Ovary (tissue), 9 donors: ENCODE measurements around the gene TIGAR. TPM values are rescaled to one million over a fixed set of nuclear protein-coding genes. Genes with fewer than 3 reads are reported as not detected.

ENCODE experiments used
- DNase-seq, 5 donors: peaks; one replicate each; pipeline ENCODE4 v3.0.0-alpha.2; 2019 to 2020
- H3K27ac ChIP-seq, 2 donors: fragments of 200-600 bp; one replicate each; pipeline versions ENCODE4 v1.5.1 to v1.8.0; 2019 to 2022
- H3K27me3 ChIP-seq: fragments of 200-600 bp; one replicate; pipeline ENCODE4 v1.8.0; 2022
- H3K36me3 ChIP-seq: fragments of 200-600 bp; sonication (generic); one replicate; pipeline ENCODE4 v1.5.1; 2019
- H3K4me1 ChIP-seq: one replicate; pipeline ENCODE4 v1.8.1; 2013; ENCODE audit warnings: mild to moderate bottlenecking, moderate library complexity; ENCODE audit not compliant: insufficient read depth
- H3K4me3 ChIP-seq: fragments of 200-600 bp; sonication (generic); one replicate; pipeline ENCODE4 v1.5.1; 2017
- H3K9me3 ChIP-seq, 2 donors: fragments of 200-600 bp in 1 of 2; sonication (generic) in 1 of 2; one replicate each; pipeline versions ENCODE4 v1.5.1 to v1.8.1; 2013 to 2019; ENCODE audit warnings: mild to moderate bottlenecking in 1 of 2, moderate library complexity in 1 of 2
- CTCF ChIP-seq, 3 donors: fragments of 450-650 bp in 2 of 3; fragments of 200-600 bp in 1 of 3; IDR thresholded peaks; one replicate each; pipeline versions ENCODE4 v1.5.1 to v1.8.0; 2016 to 2022; ENCODE audit warnings: antibody characterized with exemption in 3 of 3, mild to moderate bottlenecking in 1 of 3
- EP300 ChIP-seq: sonication (generic); formaldehyde crosslinking; IDR thresholded peaks from one replicate; pipeline ENCODE4 v1.6.1; 2017; ENCODE audit warnings: antibody characterized with exemption
- POLR2A ChIP-seq: fragments of 450-650 bp; IDR thresholded peaks from one replicate; pipeline ENCODE4 v1.6.1; 2017; ENCODE audit warnings: antibody characterized with exemption, mild to moderate bottlenecking, moderate library complexity
- WGBS, 3 donors: extraction: QIAGEN DNeasy Blood & Tissue Kit in 1 of 3; methylation state at CpG; one replicate each; pipeline versions ENCODE4 v1.1.5 to v1.1.7; 2013 to 2017; 5-methylcytosine and 5-hydroxymethylcytosine counted together
- intact Hi-C, 4 donors: fragments of 100-400 bp; cut with DNase I; formaldehyde crosslinking; loops; one replicate each; pipeline versions ENCODE4 v1.11.0 to v1.15.1; 2022 to 2023
- polyA plus RNA-seq, 2 donors: library from polyadenylated mRNA; stranded (reverse); fragments of 200-250 nt in 1 of 2; fragments of 350-450 nt in 1 of 2; fragmentation: Illumina TruSeq in 1 of 2; extraction: RNeasy Lipid Tissue Mini Kit (QIAGEN cat#74804) in 1 of 2; gene quantifications; one replicate each; pipeline ENCODE4 v1.2.3, GENCODE V29; 2013 to 2014
- total RNA-seq, 7 donors: library from RNA; depleted of rRNA in 2 of 7; stranded (reverse); fragments of >200 nt in 2 of 7; fragmentation: NEBNext Ultra II Directional in 3 of 7; extraction: Animal tissue kit (Norgen Biotek cat#: 25700) in 3 of 7; gene quantifications; one replicate each; pipeline versions ENCODE4 v1.1.0 to v1.2.4, GENCODE V29; 2016 to 2023
- donor health status: DM: no; HTN: no; CAD: no; lungs with moderate emphysema.
- donor health status: DM: no; HTN: no; CAD: no.
- donor health status: Bipolar disorder and iron deficiency.
- donor health status: DM: yes; HTN: yes; CAD: no.
- donor health status: DM: no; HTN: no; CAD: no.
- donor health status: DM: yes; HTN: yes; CAD: no.

TIGAR gene
- total and polyA plus RNA-seq, 9 donors: 0.36 to 10.3 (median 4.1) TPM

- no peak overlapping the region for H3K27ac ChIP-seq
- no peaks in the 10 kb centered on the region for H3K36me3 ChIP-seq
- no peaks in the 10 kb centered on the region for H3K4me1 ChIP-seq
- intact Hi-C loops: no loop called here
- DNase-seq: no peak
- 86 to 93% (median 87%) methylated on average over 13 of the region's 13 CpGs for WGBS, 3 donors
- H3K4me3 ChIP-seq: no peak overlapping the region
- TF ChIP-seq POLR2A: no peak
- no peaks in the 10 kb centered on the region for H3K9me3 ChIP-seq
- H3K27me3 ChIP-seq: no peaks in the 10 kb centered on the region
Observed at GRCh38 chr12:4297617-4298016, 23.4 kb upstream of the TIGAR start.

- TF ChIP-seq POLR2A (no peak), CTCF (IDR thresholded peaks at IDR 0.05) (no peak), EP300 (no peak)
- no peak for DNase-seq
- H3K27ac ChIP-seq: no peak overlapping the region
Observed at GRCh38 chr12:4300883-4301282, 20.1 kb upstream of the TIGAR start.

GRCh38 chr12:4301932-4302501, 19.0 kb upstream of the TIGAR start:
- TF ChIP-seq CTCF (IDR thresholded peaks at IDR 0.05) (no peak), EP300 (no peak), POLR2A (no peak)
- WGBS, 3 donors: 87 to 89% (median 87%) methylated on average over 11 of the region's 11 CpGs
- H3K27me3 ChIP-seq: no peaks in the 10 kb centered on the region
- H3K27ac ChIP-seq: no peak overlapping the region
- DNase-seq: no peak
- no peaks in the 10 kb centered on the region for H3K4me1 ChIP-seq
- H3K36me3 ChIP-seq: no peaks in the 10 kb centered on the region
- intact Hi-C loops: no loop called here
- H3K9me3 ChIP-seq: no peaks in the 10 kb centered on the region
- H3K4me3 ChIP-seq: no peak overlapping the region

More at GRCh38 chr12:4300883-4301282, 20.1 kb upstream of the TIGAR start:
- Histone ChIP-seq H3K9me3 (no peaks in the 10 kb centered on the region), H3K27me3 (no peaks in the 10 kb centered on the region), H3K4me1 (no peaks in the 10 kb centered on the region), H3K4me3 (no peak overlapping the region), H3K36me3 (no peaks in the 10 kb centered on the region)
- 77 to 85% (median 78%) methylated on average over 5 of the region's 5 CpGs for WGBS, 3 donors
- intact Hi-C loops: no loop called here

- Histone ChIP-seq H3K4me1 (no peaks in the 10 kb centered on the region), H3K4me3 (no peak overlapping the region), H3K27ac (no peak overlapping the region), H3K36me3 (no peaks in the 10 kb centered on the region), H3K9me3 (no peaks in the 10 kb centered on the region), H3K27me3 (no peaks in the 10 kb centered on the region)
- intact Hi-C loops: no loop called here
- DNase-seq: no peak
- WGBS, 3 donors: 75 to 84% (median 78%) methylated on average over 8 of the region's 8 CpGs
- TF ChIP-seq EP300: no peak
- TF ChIP-seq POLR2A: no peak
- no peak for TF ChIP-seq CTCF (IDR thresholded peaks at IDR 0.05)
Observed at GRCh38 chr12:4302881-4303280, 18.1 kb upstream of the TIGAR start.

- no peak for TF ChIP-seq EP300
- H3K27ac ChIP-seq: no peak overlapping the region
- DNase-seq: no peak
- H3K9me3 ChIP-seq: no peaks in the 10 kb centered on the region
- H3K36me3 ChIP-seq: no peaks in the 10 kb centered on the region
- 43 to 60% (median 48%) methylated on average over 3 of the region's 3 CpGs for WGBS, 3 donors
- H3K27me3 ChIP-seq: no peaks in the 10 kb centered on the region
- intact Hi-C loops: no loop called here
- no peaks in the 10 kb centered on the region for H3K4me1 ChIP-seq
- no peak overlapping the region for H3K4me3 ChIP-seq
Observed at GRCh38 chr12:4303750-4304149, 17.3 kb upstream of the TIGAR start.
